Activated T-cell treated with anti-CD3 and anti-CD28 coated beads, Interleukin-2, amount 50 U/mL, for 72 hours (primary cell): Measurements from ENCODE around the gene ERCC8. TPM values are rescaled to one million over a fixed set of nuclear protein-coding genes. Genes with fewer than 3 reads are reported as not detected.
"Not testable (repeated sequence)": the region's sequence is repeated elsewhere in the genome, so short reads cannot be mapped to it uniquely, and the experiment has no call there.

Source experiments
- ATAC-seq, 2 donors: fragments of 150-1000 bp; cut with Tn5 transposase; replicated peaks in 1 of 2; 2 replicates each; pipeline ENCODE4 v1.10.0; 2021; ENCODE audit warnings: moderate library complexity in 2 of 2, mild to moderate bottlenecking in 1 of 2
- DNase-seq, 2 donors: peaks; one replicate each; pipeline ENCODE4 v3.0.0; 2021 to 2022; ENCODE audit warnings: mixed read lengths in 1 of 2
- H3K27ac Mint-ChIP-seq: one replicate; pipeline ENCODE4 v1.8.0; 2022; ENCODE audit warnings: mild to moderate bottlenecking, moderate library complexity, mixed read lengths
- H3K27me3 Mint-ChIP-seq: one replicate; pipeline ENCODE4 v1.8.0; 2022; ENCODE audit warnings: low read depth, mixed read lengths
- H3K36me3 Mint-ChIP-seq, 2 donors: one replicate each; pipeline ENCODE4 v1.8.0; 2022; ENCODE audit warnings: mixed read lengths in 2 of 2, mild to moderate bottlenecking in 1 of 2; ENCODE audit not compliant: insufficient read depth in 2 of 2
- H3K4me1 Mint-ChIP-seq: one replicate; pipeline ENCODE4 v1.8.0; 2022; ENCODE audit warnings: low read depth, mixed read lengths
- H3K4me3 Mint-ChIP-seq, 2 donors: one replicate each; pipeline ENCODE4 v1.8.0; 2022; ENCODE audit warnings: mild to moderate bottlenecking in 2 of 2, mixed read lengths in 2 of 2, moderate library complexity in 2 of 2
- H3K9me3 Mint-ChIP-seq, 2 donors: one replicate each; pipeline ENCODE4 v1.8.0; 2022; ENCODE audit warnings: mixed read lengths in 2 of 2
- total RNA-seq, 2 donors: library from RNA; stranded (reverse); gene quantifications; one replicate each; pipeline ENCODE4 v1.2.3, GENCODE V29; 2022

Gene ERCC8
- total RNA-seq, 2 donors from 2014 or later = 10.4 to 11.3 TPM

- no peak for ATAC-seq
- H3K36me3 Mint-ChIP-seq = peaks cover 0 to 17% of the 10 kb centered on the region in 2 donors
- H3K27me3 Mint-ChIP-seq = no peaks in the 10 kb centered on the region
- DNase-seq = no peak
- peaks cover 0 to 3% of the 10 kb centered on the region in 2 donors for H3K9me3 Mint-ChIP-seq
- peaks cover 10% of the 10 kb centered on the region for H3K4me1 Mint-ChIP-seq
- no peak overlapping the region for H3K27ac Mint-ChIP-seq
- H3K4me3 Mint-ChIP-seq = no peak overlapping the region
These were observed 53.2 kb downstream of the ERCC8 start for GRCh38 chr5:60891667-60892066.

- H3K9me3 Mint-ChIP-seq = peaks cover 0 to 3% of the 10 kb centered on the region in 2 donors
- DNase-seq = no peak
- no peak overlapping the region for H3K4me3 Mint-ChIP-seq
- ATAC-seq = no peak
- peak overlapping the region; percentile 26 for H3K27ac Mint-ChIP-seq
- peaks cover 10% of the 10 kb centered on the region for H3K4me1 Mint-ChIP-seq
- no peaks in the 10 kb centered on the region for H3K27me3 Mint-ChIP-seq
- peaks cover 2 to 10% of the 10 kb centered on the region in 2 donors for H3K36me3 Mint-ChIP-seq
These were observed 56.4 kb downstream of the ERCC8 start for GRCh38 chr5:60888359-60889061.

- Mint-ChIP-seq H3K4me1 (peaks cover 10% of the 10 kb centered on the region), H3K4me3 (no peak overlapping the region), H3K9me3 (no peaks in the 10 kb centered on the region), H3K36me3 (peaks cover 2 to 6% of the 10 kb centered on the region in 2 donors), H3K27ac (no peak overlapping the region), H3K27me3 (no peaks in the 10 kb centered on the region)
- no peak for ATAC-seq
- DNase-seq = no peak
These were observed 57.1 kb downstream of the ERCC8 start for GRCh38 chr5:60887746-60888145.

GRCh38 chr5:60887096-60887495, 57.8 kb downstream of the ERCC8 start:
- DNase-seq (no peak), ATAC-seq (no peak)
- no peaks in the 10 kb centered on the region for H3K9me3 Mint-ChIP-seq
- no peak overlapping the region for H3K27ac Mint-ChIP-seq
- peaks cover 2 to 9% of the 10 kb centered on the region in 2 donors for H3K36me3 Mint-ChIP-seq
- no peaks in the 10 kb centered on the region for H3K27me3 Mint-ChIP-seq
- peaks cover 10% of the 10 kb centered on the region for H3K4me1 Mint-ChIP-seq
- no peak overlapping the region for H3K4me3 Mint-ChIP-seq

GRCh38 chr5:60886158-60886557, 58.7 kb downstream of the ERCC8 start:
- peaks cover 10% of the 10 kb centered on the region for H3K4me1 Mint-ChIP-seq
- no peaks in the 10 kb centered on the region for H3K9me3 Mint-ChIP-seq
- H3K27ac Mint-ChIP-seq = no peak overlapping the region
- no peaks in the 10 kb centered on the region for H3K27me3 Mint-ChIP-seq
- H3K36me3 Mint-ChIP-seq = peaks cover 2 to 11% of the 10 kb centered on the region in 2 donors
- H3K4me3 Mint-ChIP-seq = no peak overlapping the region
- DNase-seq (no peak), ATAC-seq (no peak)

GRCh38 chr5:60883229-60883628, 61.6 kb downstream of the ERCC8 start:
- Mint-ChIP-seq H3K9me3 (peaks cover 11% of the 10 kb centered on the region in 2 donors), H3K4me3 (no peak overlapping the region), H3K27me3 (no peaks in the 10 kb centered on the region), H3K36me3 (peaks cover 9 to 20% of the 10 kb centered on the region in 2 donors), H3K4me1 (peaks cover 1% of the 10 kb centered on the region), H3K27ac (no peak overlapping the region)
- ATAC-seq = no peak
- DNase-seq = no peak

- Mint-ChIP-seq H3K27ac (no peak overlapping the region), H3K36me3 (peaks cover 11 to 16% of the 10 kb centered on the region in 2 donors), H3K27me3 (no peaks in the 10 kb centered on the region), H3K4me3 (no peak overlapping the region), H3K9me3 (peaks cover 6 to 10% of the 10 kb centered on the region in 2 donors), H3K4me1 (no peaks in the 10 kb centered on the region)
- ATAC-seq = no peak
- no peak for DNase-seq
These were observed 72.0 kb downstream of the ERCC8 start for GRCh38 chr5:60872892-60873291.

- Mint-ChIP-seq H3K9me3 (peaks cover 6 to 10% of the 10 kb centered on the region in 2 donors), H3K27me3 (no peaks in the 10 kb centered on the region), H3K4me3 (no peak overlapping the region), H3K4me1 (no peaks in the 10 kb centered on the region), H3K27ac (no peak overlapping the region), H3K36me3 (peaks cover 11 to 16% of the 10 kb centered on the region in 2 donors)
- ATAC-seq (no peak), DNase-seq (no peak)
These were observed 74.0 kb downstream of the ERCC8 start for GRCh38 chr5:60870857-60871256.

- not testable (repeated sequence) for H3K9me3 Mint-ChIP-seq, H3K4me1 Mint-ChIP-seq, H3K27ac Mint-ChIP-seq
These were observed 84.3 kb downstream of the ERCC8 start for GRCh38 chr5:60860572-60860971.

GRCh38 chr5:60856066-60856465, 88.8 kb downstream of the ERCC8 start:
- Mint-ChIP-seq H3K27ac (no peak overlapping the region), H3K4me1 (no peaks in the 10 kb centered on the region), H3K4me3 (no peak overlapping the region), H3K9me3 (no peaks in the 10 kb centered on the region), H3K36me3 (peaks cover 0 to 3% of the 10 kb centered on the region in 2 donors), H3K27me3 (no peaks in the 10 kb centered on the region)
- DNase-seq (no peak), ATAC-seq (no peak)

More at GRCh38 chr5:60860572-60860971, 84.3 kb downstream of the ERCC8 start:
- H3K27me3 Mint-ChIP-seq, ATAC-seq, DNase-seq, H3K4me3 Mint-ChIP-seq, H3K36me3 Mint-ChIP-seq: not testable (repeated sequence)

GRCh38 chr5:60852940-60853339, 91.9 kb downstream of the ERCC8 start:
- Mint-ChIP-seq H3K4me3 (no peak overlapping the region), H3K27ac (no peak overlapping the region), H3K9me3 (no peaks in the 10 kb centered on the region), H3K27me3 (no peaks in the 10 kb centered on the region), H3K36me3 (no peaks in the 10 kb centered on the region), H3K4me1 (no peaks in the 10 kb centered on the region)
- DNase-seq (no peak), ATAC-seq (no peak)

- ATAC-seq (no peak), DNase-seq (no peak)
- Mint-ChIP-seq H3K36me3 (no peaks in the 10 kb centered on the region), H3K4me3 (no peak overlapping the region), H3K27ac (no peak overlapping the region), H3K27me3 (no peaks in the 10 kb centered on the region), H3K4me1 (no peaks in the 10 kb centered on the region), H3K9me3 (no peaks in the 10 kb centered on the region)
These were observed 92.6 kb downstream of the ERCC8 start for GRCh38 chr5:60852317-60852716.

- no peak for DNase-seq
- Mint-ChIP-seq H3K36me3 (no peaks in the 10 kb centered on the region), H3K4me1 (no peaks in the 10 kb centered on the region), H3K9me3 (no peaks in the 10 kb centered on the region), H3K4me3 (no peak overlapping the region), H3K27ac (no peak overlapping the region), H3K27me3 (peaks cover 2% of the 10 kb centered on the region)
- no peak for ATAC-seq
These were observed 93.2 kb downstream of the ERCC8 start for GRCh38 chr5:60851626-60852025.

GRCh38 chr5:60846298-60846697, 98.6 kb downstream of the ERCC8 start:
- no peak for DNase-seq
- Mint-ChIP-seq H3K4me3 (no peak overlapping the region), H3K36me3 (peaks cover 1 to 4% of the 10 kb centered on the region in 2 donors), H3K4me1 (peaks cover 7% of the 10 kb centered on the region), H3K27ac (peak overlapping the region; percentile 1), H3K27me3 (peaks cover 46% of the 10 kb centered on the region), H3K9me3 (no peaks in the 10 kb centered on the region)
- no peak for ATAC-seq
